Activated CD8-positive, alpha-beta memory T cell treated with anti-CD3 and anti-CD28 coated beads, Interleukin-2, amount 50 U/mL, for 24 hours (primary cell): ENCODE results near the gene RHO.

Source experiments
- DNase-seq: peaks from one replicate; pipeline ENCODE4 v3.0.0-alpha.2; 2020; ENCODE audit errors: extremely low read depth

The RHO gene

DNA sequence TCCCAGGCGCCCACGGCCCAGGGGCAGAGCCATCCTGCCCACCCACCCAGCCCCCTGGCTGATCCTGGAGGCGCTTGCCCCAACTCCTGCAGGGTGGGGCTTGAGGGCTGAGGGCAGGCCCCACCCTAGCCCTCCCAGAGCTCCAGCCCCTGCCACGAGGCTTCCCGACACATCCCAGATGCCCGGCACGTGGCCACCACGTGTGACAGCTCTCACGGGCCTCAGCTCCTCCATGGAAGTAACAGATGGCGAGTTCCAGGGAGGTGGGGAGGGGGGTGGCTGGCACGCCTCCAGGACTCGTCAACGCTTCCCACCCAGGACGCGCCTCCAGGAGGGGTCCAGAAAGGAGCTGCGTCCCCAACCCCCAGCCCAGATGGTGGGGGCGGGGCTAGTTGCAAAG lies 48.9 kb downstream of the RHO start:
- DNase-seq = no peak

DNA sequence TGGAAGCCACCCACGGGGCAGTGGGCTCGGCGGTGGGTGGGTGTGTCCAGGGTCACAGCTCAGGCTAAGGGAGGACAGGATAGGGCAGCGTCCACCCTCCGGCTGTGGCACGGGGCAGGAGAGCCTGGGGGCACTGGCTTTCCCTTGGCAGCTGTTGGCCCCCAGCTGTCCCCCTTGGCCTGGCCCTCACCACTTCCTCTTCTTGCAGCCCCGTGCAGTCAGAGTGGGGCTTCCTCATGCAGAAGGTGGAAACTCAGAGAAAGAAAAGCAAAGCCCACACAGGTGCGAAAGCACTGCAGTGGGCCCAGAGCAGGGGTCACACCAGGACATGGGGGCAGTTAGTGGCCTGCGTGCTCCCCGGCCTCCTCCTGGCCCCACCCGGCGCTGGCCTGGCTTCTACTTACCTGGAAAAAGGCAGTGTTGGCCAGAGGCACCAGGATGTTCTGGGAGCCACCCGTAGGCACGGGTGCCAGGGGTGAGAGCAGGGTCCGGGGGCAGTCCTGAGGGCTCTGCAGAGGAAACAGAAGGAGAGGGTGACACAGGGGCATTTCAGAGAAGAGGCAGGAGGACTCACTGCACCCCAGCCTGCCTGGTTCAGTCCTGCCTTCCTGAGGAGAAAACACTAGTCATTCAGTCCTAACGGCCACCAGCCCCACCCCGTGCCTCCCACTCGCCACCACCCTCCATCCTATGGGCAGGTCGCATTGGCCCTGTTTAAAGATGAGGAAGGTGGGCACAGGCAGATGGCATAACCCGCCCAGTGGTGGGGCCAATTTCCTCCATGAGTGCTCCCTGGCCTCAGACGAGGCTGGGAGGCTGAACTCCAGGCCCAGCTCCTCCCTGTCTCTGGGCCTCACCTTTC lies 49.7 kb downstream of the RHO start:
- no peak for DNase-seq

DNA sequence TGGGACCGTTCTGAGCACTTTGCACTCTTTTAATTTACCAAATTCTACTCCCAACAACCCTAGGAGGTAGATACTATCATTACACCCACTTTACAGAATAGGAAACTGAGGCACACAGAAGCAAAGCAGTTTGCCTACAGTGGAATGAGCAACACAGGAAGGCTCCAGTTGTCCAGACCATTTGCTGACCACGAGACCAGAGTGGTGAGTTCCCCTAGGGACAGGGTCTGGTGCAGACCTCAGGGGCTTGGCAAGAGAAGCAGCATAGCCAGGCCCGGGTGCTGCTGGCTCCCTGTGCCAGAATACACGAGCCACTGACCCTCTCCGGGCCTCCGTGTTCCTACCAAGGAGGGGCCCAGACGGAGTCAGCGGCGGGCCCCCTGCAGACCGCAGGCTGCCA lies 51.6 kb downstream of the RHO start:
- no peak for DNase-seq

DNA sequence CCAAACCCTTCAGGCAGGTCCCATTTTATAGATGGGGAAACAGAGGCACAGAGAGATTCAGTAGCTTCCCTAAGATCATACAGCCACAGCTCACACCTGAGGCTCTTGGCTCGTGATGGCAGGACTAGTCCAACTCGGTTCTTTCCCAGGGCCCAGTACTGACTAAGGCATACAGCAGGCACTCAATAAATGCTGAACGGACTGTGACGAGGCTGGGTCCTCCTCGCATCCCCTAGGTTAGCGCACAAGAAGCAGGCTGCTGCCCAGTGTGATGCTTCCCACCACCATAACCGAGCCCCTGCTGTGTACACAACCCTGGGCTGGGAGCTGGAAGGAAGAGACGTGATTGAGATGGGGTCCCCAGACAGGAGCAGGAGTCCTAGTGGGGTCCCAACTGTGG lies 53.2 kb downstream of the RHO start:
- DNase-seq = no peak

DNA sequence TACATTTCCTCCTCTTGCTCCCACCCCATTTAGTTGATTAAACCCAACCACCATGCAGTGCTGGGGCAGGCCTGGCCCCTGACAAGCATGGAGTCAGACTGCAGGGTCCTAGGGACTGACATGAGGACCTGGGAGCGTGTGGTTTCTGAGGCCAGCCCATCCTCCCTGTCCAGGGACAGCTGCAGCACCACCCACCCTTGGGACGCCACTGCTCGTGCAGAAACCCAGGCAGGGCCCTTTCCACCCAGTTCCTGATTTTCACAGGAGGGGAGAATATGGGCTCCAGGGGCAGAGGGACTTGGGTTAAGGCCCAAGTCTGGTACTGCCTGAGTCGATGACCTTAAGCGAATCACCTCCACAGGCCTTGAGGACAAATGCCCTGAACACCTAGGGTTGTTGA lies 54.4 kb downstream of the RHO start:
- DNase-seq = no peak

DNA sequence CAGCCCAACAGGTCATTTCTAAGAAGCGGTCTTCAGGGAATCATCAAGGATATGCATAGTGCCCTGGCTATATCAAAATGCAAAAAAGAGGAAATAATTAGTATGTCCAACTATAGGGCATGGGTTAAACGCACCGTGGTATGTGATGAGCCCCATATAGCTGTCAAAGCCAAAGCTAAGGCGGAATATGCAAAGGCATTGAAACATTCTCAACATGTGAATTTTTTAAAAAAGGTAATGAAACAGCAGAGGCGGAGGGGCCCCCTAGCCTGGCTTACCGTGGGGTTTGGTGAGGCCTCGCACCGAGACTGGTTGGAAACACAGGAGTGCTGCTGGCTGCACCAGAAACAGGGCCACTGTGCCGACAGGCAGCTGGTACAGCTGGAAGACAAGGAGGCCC lies 54.9 kb downstream of the RHO start:
- DNase-seq = no peak

DNA sequence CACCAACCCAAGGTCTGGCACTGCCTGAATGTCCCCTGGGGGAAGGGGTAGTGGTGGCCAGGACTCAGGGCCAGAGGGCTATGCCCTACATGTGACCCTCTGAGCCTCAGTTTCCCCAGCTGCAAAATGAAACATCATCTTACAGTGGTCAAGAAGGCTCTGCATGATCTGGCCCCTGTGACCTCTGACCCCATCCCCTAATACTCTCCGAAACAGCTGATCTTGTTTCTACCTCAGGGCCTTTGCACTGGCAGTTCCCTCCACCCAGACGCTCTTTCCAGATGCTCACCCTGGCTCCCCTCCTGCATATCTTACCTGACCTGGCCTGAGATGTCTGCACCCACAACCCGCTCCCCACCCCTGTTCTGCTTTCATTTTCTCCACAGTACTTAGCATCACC lies 56.2 kb downstream of the RHO start:
- DNase-seq = no peak
